Endothelial cell of umbilical vein (primary cell): ENCODE measurements around the gene MRM2. TPM values are rescaled to one million over a fixed set of nuclear protein-coding genes. Genes with fewer than 3 reads are reported as not detected.

ENCODE experiments used
- BruUV-seq: library from RNA; stranded (reverse); fragments of 400-500 nt; replicated peaks from 2 replicates; lab custom pipeline; 2021; lab: Mats Ljungman, UMichigan
- CTCF ChIA-PET: fragments of 300-600, 350-600 bp; sonication (Branson Sonifier 250); formaldehyde crosslinking; loops from one replicate; lab custom pipeline; 2021; ENCODE audit warnings: antibody characterized with exemption, inconsistent platforms; lab: Charles Lee
- POLR2A ChIA-PET: fragments of 300-600, 350-600 bp; sonication (Branson Sonifier 250); formaldehyde crosslinking; loops from one replicate; lab custom pipeline; 2021; ENCODE audit warnings: antibody characterized with exemption, inconsistent platforms; lab: Charles Lee
- DNase-seq: peaks from one replicate; pipeline ENCODE4 v3.0.0-alpha.2; 2011; ENCODE audit warnings: low read depth, low spot score
- FAIRE-seq: peaks from 2 replicates; lab custom pipeline; 2011; peaks lifted over from hg19 to GRCh38; lab: Jason Lieb, UNC
- H2AFZ ChIP-seq: 2 replicates; pipeline ENCODE4 v1.6.0; 2012; ENCODE audit warnings: low read depth, low read length, control low read depth, inconsistent platforms
- H3K27ac ChIP-seq: 2 replicates; pipeline ENCODE4 v1.5.1; 2011; ENCODE audit warnings: low read depth, mild to moderate bottlenecking, control low read depth, low read length, moderate library complexity; ENCODE audit not compliant: insufficient read depth
- H3K27me3 ChIP-seq, 2 experiments: 2 replicates each; pipeline versions ENCODE4 v1.6.0 to v1.6.1; 2011; ENCODE audit warnings: low read length in 2 of 2, mixed read lengths in 1 of 2; ENCODE audit not compliant: control insufficient read depth in 2 of 2, insufficient read depth in 2 of 2
- H3K36me3 ChIP-seq, 2 experiments: 2 replicates in 1 of 2; 3 replicates in 1 of 2; pipeline ENCODE4 v1.5.1; 2011; ENCODE audit warnings: low read length in 2 of 2, mild to moderate bottlenecking in 1 of 2, moderate library complexity in 1 of 2; ENCODE audit not compliant: control insufficient read depth in 2 of 2, insufficient read depth in 2 of 2; ENCODE audit errors: extremely low read depth in 1 of 2
- H3K4me1 ChIP-seq: 3 replicates; pipeline ENCODE4 v1.5.1; 2011; ENCODE audit warnings: mild to moderate bottlenecking, low read length; ENCODE audit not compliant: control insufficient read depth, insufficient read depth; ENCODE audit errors: extremely low read depth
- H3K4me2 ChIP-seq: 2 replicates; pipeline ENCODE4 v1.6.1; 2011; ENCODE audit warnings: low read length, control low read depth, mixed read lengths; ENCODE audit not compliant: insufficient read depth
- H3K4me3 ChIP-seq, 3 experiments: fragments of 200-600 bp in 1 of 3; sonication (generic), shearing (Covaris generic) in 1 of 3; replicated peaks in 1 of 3; 2 replicates each; pipeline ENCODE4 v1.5.1; 2011 to 2016; ENCODE audit warnings: control low read depth in 3 of 3, low read length in 3 of 3, mild to moderate bottlenecking in 2 of 3, inconsistent platforms in 1 of 3, low read depth in 1 of 3, moderate library complexity in 1 of 3; ENCODE audit not compliant: insufficient read depth in 1 of 3
- H3K79me2 ChIP-seq: 2 replicates; pipeline ENCODE4 v1.6.0; 2012; ENCODE audit warnings: low read length, inconsistent platforms; ENCODE audit not compliant: control insufficient read depth, insufficient read depth
- H3K9ac ChIP-seq: replicated peaks from 2 replicates; pipeline ENCODE3; 2011; ENCODE audit warnings: low read length, control low read depth; ENCODE audit not compliant: insufficient read depth; ENCODE audit errors: extremely low read depth
- H3K9me1 ChIP-seq: replicated peaks from 3 replicates; pipeline ENCODE4 v1.6.0; 2011; ENCODE audit warnings: mild to moderate bottlenecking, low read length; ENCODE audit not compliant: control insufficient read depth, insufficient read depth; ENCODE audit errors: extremely low read depth
- H3K9me3 ChIP-seq: replicated peaks from 2 replicates; pipeline ENCODE4 v1.5.1; 2012; ENCODE audit warnings: low read length, inconsistent platforms; ENCODE audit not compliant: control insufficient read depth, insufficient read depth
- H4K20me1 ChIP-seq: replicated peaks from 2 replicates; pipeline ENCODE3; 2011; ENCODE audit warnings: mild to moderate bottlenecking, low read length; ENCODE audit not compliant: control insufficient read depth, insufficient read depth; ENCODE audit errors: extremely low read depth
- EZH2 ChIP-seq: IDR thresholded peaks from 2 replicates; pipeline ENCODE4 v1.6.1; 2012; ENCODE audit warnings: borderline replicate concordance, low read depth, mild to moderate bottlenecking, moderate library complexity, low read length, inconsistent platforms; ENCODE audit not compliant: severe bottlenecking
- FOS ChIP-seq: IDR thresholded peaks from 2 replicates; pipeline ENCODE4 v1.6.1; 2011; ENCODE audit warnings: mild to moderate bottlenecking, low read length, moderate library complexity, borderline replicate concordance; ENCODE audit not compliant: insufficient read depth
- GATA2 ChIP-seq: IDR thresholded peaks from 2 replicates; pipeline ENCODE4 v1.7.0; 2011; ENCODE audit warnings: low read depth, mild to moderate bottlenecking, moderate library complexity, mixed read lengths, low read length; ENCODE audit not compliant: insufficient read length, insufficient read depth
- JUN ChIP-seq: IDR thresholded peaks from 2 replicates; pipeline ENCODE4 v1.6.1; 2011; ENCODE audit warnings: borderline replicate concordance, low read depth; ENCODE audit not compliant: insufficient read length, insufficient read depth
- MYC ChIP-seq: IDR thresholded peaks from one replicate; pipeline ENCODE4 v1.6.1; 2011; ENCODE audit warnings: mild to moderate bottlenecking, low read depth, low read length
- POLR2A ChIP-seq: IDR thresholded peaks from 2 replicates; pipeline ENCODE4 v1.6.1; 2012; ENCODE audit warnings: low read depth, mild to moderate bottlenecking, control low read depth, low read length
- POLR2AphosphoS5 ChIP-seq: IDR thresholded peaks from 2 replicates; pipeline ENCODE4 v1.6.1; 2012; ENCODE audit warnings: low read depth, mild to moderate bottlenecking, control low read depth, low read length, moderate library complexity; ENCODE audit not compliant: insufficient read depth
- dilution Hi-C: fragments of 300-500 bp; cut with MboI; formaldehyde crosslinking; loops from one replicate; pipeline ENCODE4 v1.15.0; 2019; ENCODE audit warnings: low sequenced_read_pairs; ENCODE audit not compliant: extremely low pct_ligation_motif_present
- intact Hi-C: fragments of 100-400 bp; cut with micrococcal nuclease; formaldehyde crosslinking; loops from one replicate; pipeline ENCODE4 v1.10.0; 2022
- polyA plus RNA-seq, 4 experiments: library from polyadenylated mRNA; depleted of rRNA in 3 of 4; stranded (reverse) in 3 of 4; unstranded in 1 of 4; fragments of >200 nt; gene quantifications; 2 replicates each; pipeline versions ENCODE4 v1.2.1 to v1.2.3, GENCODE V29; 2011 to 2012; ENCODE audit warnings: missing spikeins in 1 of 4
- total RNA-seq: library from RNA; stranded (reverse); gene quantifications from 2 replicates; pipeline ENCODE4 v1.2.3, GENCODE V29; 2021
- TF ChIP-seq, protein P1 (sequence below), 2 donors: IDR thresholded peaks; 1 replicate in 1 of 2; 2 replicates in 1 of 2; pipeline ENCODE4 v1.5.1; 2011; ENCODE audit warnings: low read length in 2 of 2, mild to moderate bottlenecking in 2 of 2, moderate library complexity in 2 of 2, control low read depth in 1 of 2, inconsistent platforms in 1 of 2, low read depth in 1 of 2; ENCODE audit not compliant: insufficient read depth in 1 of 2; ENCODE audit errors: extremely low read depth in 1 of 2
- TF ChIP-seq, protein P2 (sequence below): IDR thresholded peaks from 2 replicates; pipeline ENCODE4 v1.6.1; 2011; ENCODE audit not compliant: insufficient read depth, insufficient read length

MRM2 gene
- total and polyA plus RNA-seq, 2 donors (not counting 3 experiments of a cell fraction or from before 2014, with no cell fraction given) = 10.6 to 20.8 TPM

DNA sequence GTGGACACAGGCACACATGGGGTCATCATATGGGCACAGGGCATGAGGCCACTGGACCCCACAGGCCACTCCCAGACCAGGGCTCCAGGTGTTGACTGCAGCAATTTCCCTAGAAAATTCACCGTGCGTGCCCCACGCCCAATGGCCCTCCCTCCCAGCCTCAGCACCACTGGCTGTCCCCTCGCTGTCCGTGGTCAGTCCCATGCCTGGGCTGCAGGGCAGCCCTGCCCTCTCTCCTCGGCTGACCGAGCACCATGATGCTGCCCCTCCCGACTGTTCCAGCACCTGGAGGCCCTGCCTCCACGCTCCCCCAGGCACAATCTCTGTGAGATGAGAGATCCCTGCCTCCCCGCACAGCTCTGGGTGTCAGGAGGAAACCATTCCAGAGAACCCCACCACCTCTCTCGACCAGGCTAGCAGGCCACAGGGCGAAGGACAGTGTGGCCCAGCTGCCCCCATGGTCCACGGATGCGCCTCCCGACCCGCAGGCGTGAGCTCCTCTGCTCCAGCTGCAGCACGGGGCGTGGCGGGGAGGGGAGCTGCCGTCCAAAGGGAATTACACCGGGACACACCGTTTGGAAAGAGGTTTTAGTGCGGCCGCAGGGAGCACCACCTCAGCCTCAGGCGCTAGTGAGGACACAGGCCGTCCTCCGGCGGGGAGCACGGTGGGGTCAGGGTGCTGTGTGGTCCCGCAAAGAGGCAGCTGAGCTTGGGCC lies 12.6 kb upstream of the MRM2 start:
- POLR2A ChIA-PET = no interaction called here

More for the DNA sequence above, 12.6 kb upstream of the MRM2 start:
- Histone ChIP-seq H3K4me1 (peaks cover 4% of the 10 kb centered on the region), H3K4me3 (no peak overlapping the region), H3K36me3 (peaks cover 0 to 12% of the 10 kb centered on the region in 2 experiments), H3K27me3 (no peaks in the 10 kb centered on the region), H3K9me3 (no peaks in the 10 kb centered on the region), H3K27ac (no peak overlapping the region), H3K9me1 (no peaks in the 10 kb centered on the region), H3K79me2 (no peaks in the 10 kb centered on the region), H2AFZ (no peak overlapping the region), H3K9ac (no peak overlapping the region), H4K20me1 (no peaks in the 10 kb centered on the region), H3K4me2 (no peak overlapping the region)
- intact Hi-C loops (no loop called here), dilution Hi-C loops (no loop called here)
- CTCF ChIA-PET = interaction anchor here (0.8 kb wide), 1 partner anchor 93 kb away, joined by 4 read pairs; no protein-coding TSS in a partner anchor
- TF ChIP-seq, protein P1, sequence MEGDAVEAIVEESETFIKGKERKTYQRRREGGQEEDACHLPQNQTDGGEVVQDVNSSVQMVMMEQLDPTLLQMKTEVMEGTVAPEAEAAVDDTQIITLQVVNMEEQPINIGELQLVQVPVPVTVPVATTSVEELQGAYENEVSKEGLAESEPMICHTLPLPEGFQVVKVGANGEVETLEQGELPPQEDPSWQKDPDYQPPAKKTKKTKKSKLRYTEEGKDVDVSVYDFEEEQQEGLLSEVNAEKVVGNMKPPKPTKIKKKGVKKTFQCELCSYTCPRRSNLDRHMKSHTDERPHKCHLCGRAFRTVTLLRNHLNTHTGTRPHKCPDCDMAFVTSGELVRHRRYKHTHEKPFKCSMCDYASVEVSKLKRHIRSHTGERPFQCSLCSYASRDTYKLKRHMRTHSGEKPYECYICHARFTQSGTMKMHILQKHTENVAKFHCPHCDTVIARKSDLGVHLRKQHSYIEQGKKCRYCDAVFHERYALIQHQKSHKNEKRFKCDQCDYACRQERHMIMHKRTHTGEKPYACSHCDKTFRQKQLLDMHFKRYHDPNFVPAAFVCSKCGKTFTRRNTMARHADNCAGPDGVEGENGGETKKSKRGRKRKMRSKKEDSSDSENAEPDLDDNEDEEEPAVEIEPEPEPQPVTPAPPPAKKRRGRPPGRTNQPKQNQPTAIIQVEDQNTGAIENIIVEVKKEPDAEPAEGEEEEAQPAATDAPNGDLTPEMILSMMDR (IDR thresholded peaks at IDR 0.05; ENCODE audit: extremely low read depth in 1 of 2, insufficient read depth in 1 of 2, low read depth in 1 of 2, low read length in 2 of 2) = no peak
- TF ChIP-seq MYC (no peak), GATA2 (no peak), POLR2A (no peak), FOS (no peak), JUN (no peak), POLR2AphosphoS5 (no peak), EZH2 (no peak)
- TF ChIP-seq, protein P2, sequence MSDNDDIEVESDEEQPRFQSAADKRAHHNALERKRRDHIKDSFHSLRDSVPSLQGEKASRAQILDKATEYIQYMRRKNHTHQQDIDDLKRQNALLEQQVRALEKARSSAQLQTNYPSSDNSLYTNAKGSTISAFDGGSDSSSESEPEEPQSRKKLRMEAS = no peak
- BruUV-seq = no TSS peak
- no peak for FAIRE-seq
- no peak for DNase-seq
